ENCODE measurements around the gene CFAP20DC.
A peak's percentile ranks its signal among the peaks of the same experiment; 100 is the strongest.
"Not testable (repeated sequence)": the region's sequence is repeated elsewhere in the genome, so short reads cannot be mapped to it uniquely, and the experiment has no call there.

The CFAP20DC gene

GRCh38 chr3:58698246-58698645 is 351.6 kb downstream of the CFAP20DC start:
- Histone ChIP-seq H3K4me1 (ENCODE audit: control insufficient read depth in 2 of 2, insufficient read depth in 2 of 2, low read length in 2 of 2) (peaks cover 27 to 44% of the 10 kb centered on the region in 2 donors), H3K36me3 (ENCODE audit: control insufficient read depth in 2 of 2, insufficient read depth in 2 of 2, low read length in 2 of 2) (no peaks in the 10 kb centered on the region), H3K27ac (ENCODE audit: low read depth in 2 of 2, low read length in 2 of 2) (peak overlapping the region in 1 of 2 donors; percentile 90), H3K27me3 (ENCODE audit: control insufficient read depth in 2 of 2, insufficient read depth in 2 of 2, low read length in 2 of 2) (no peaks in the 10 kb centered on the region), H3K9ac (ENCODE audit: low read depth in 1 of 2, low read length in 2 of 2) (no peak overlapping the region), H3K4me3 (ENCODE audit: low read length in 2 of 2) (no peak overlapping the region), H3K9me3 (ENCODE audit: control insufficient read depth in 2 of 2, low read length in 2 of 2) (no peaks in the 10 kb centered on the region)

DNA sequence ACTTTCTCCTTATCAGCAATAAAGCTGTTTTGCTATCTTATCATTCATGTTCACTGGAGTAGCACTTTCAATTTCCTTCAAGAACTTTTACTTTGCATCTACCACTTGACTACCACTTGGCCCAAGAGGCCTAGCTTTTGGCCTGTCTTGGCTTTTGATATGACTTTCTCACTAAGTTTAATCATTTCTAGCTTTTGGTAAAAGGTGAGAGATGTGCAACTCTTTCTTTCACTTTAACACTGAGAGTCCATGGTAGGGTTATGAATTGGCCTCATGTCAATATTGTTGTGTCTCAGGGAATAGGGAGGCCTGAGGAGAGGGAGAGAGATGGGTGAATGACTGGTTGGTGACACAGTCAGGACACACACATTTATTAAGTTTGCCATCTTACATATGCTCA is 352.3 kb downstream of the CFAP20DC start:
- peaks cover 27 to 44% of the 10 kb centered on the region in 2 donors for H3K4me1 ChIP-seq (ENCODE audit: control insufficient read depth in 2 of 2, insufficient read depth in 2 of 2, low read length in 2 of 2)
- no peak overlapping the region for H3K9ac ChIP-seq (ENCODE audit: low read depth in 1 of 2, low read length in 2 of 2)
- H3K27ac ChIP-seq (ENCODE audit: low read depth in 2 of 2, low read length in 2 of 2) = peak overlapping the region; percentile 82 to 90
- no peaks in the 10 kb centered on the region for H3K27me3 ChIP-seq (ENCODE audit: control insufficient read depth in 2 of 2, insufficient read depth in 2 of 2, low read length in 2 of 2)
- H3K4me3 ChIP-seq (ENCODE audit: low read length in 2 of 2) = no peak overlapping the region
- H3K36me3 ChIP-seq (ENCODE audit: control insufficient read depth in 2 of 2, insufficient read depth in 2 of 2, low read length in 2 of 2) = no peaks in the 10 kb centered on the region
- no peaks in the 10 kb centered on the region for H3K9me3 ChIP-seq (ENCODE audit: control insufficient read depth in 2 of 2, low read length in 2 of 2)

GRCh38 chr3:58696813-58697212 is 353.0 kb downstream of the CFAP20DC start:
- not testable (repeated sequence) for H3K27me3 ChIP-seq (ENCODE audit: control insufficient read depth in 2 of 2, insufficient read depth in 2 of 2, low read length in 2 of 2); H3K9me3 ChIP-seq (ENCODE audit: control insufficient read depth in 2 of 2, low read length in 2 of 2); H3K36me3 ChIP-seq (ENCODE audit: control insufficient read depth in 2 of 2, insufficient read depth in 2 of 2, low read length in 2 of 2)
- H3K9ac ChIP-seq (ENCODE audit: low read depth in 1 of 2, low read length in 2 of 2) = peak overlapping the region; percentile 17 to 22
- H3K4me1 ChIP-seq (ENCODE audit: control insufficient read depth in 2 of 2, insufficient read depth in 2 of 2, low read length in 2 of 2) = peaks cover 27 to 44% of the 10 kb centered on the region in 2 donors
- H3K27ac ChIP-seq (ENCODE audit: low read depth in 2 of 2, low read length in 2 of 2) = peak overlapping the region; percentile 82 to 90
- peak overlapping the region in 1 of 2 donors; percentile 31 for H3K4me3 ChIP-seq (ENCODE audit: low read length in 2 of 2)

DNA sequence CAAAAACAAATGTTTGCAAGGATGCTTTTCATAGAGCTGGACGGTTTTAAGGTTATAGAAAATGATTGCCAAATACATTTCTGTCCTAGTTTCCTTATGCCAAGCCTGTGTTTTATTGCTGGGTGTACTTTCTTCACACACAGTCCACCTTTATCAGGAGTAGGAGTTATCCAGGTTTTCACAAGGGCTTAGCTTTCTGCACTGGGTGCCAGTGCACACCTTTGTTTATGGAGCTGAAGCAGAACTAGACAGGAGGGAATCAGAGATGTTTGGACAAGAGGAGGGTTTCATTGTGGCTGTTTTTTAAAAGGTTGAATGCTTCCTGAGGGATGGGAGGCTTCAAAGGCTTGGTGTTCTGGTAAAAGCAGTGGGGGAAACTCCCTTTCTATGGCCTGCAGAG is 353.7 kb downstream of the CFAP20DC start:
- peak overlapping the region; percentile 82 to 90 for H3K27ac ChIP-seq (ENCODE audit: low read depth in 2 of 2, low read length in 2 of 2)

GRCh38 chr3:58695284-58695683 is 354.5 kb downstream of the CFAP20DC start:
- not testable (repeated sequence) for H3K36me3 ChIP-seq (ENCODE audit: control insufficient read depth in 2 of 2, insufficient read depth in 2 of 2, low read length in 2 of 2); H3K4me3 ChIP-seq (ENCODE audit: low read length in 2 of 2); H3K9me3 ChIP-seq (ENCODE audit: control insufficient read depth in 2 of 2, low read length in 2 of 2); H3K27me3 ChIP-seq (ENCODE audit: control insufficient read depth in 2 of 2, insufficient read depth in 2 of 2, low read length in 2 of 2)
- H3K9ac ChIP-seq (ENCODE audit: low read depth in 1 of 2, low read length in 2 of 2) = peak overlapping the region in 1 of 2 donors; percentile 28
- H3K4me1 ChIP-seq (ENCODE audit: control insufficient read depth in 2 of 2, insufficient read depth in 2 of 2, low read length in 2 of 2) = peaks cover 27 to 45% of the 10 kb centered on the region in 2 donors
- peak overlapping the region; percentile 82 to 90 for H3K27ac ChIP-seq (ENCODE audit: low read depth in 2 of 2, low read length in 2 of 2)

More for the DNA sequence above, 353.7 kb downstream of the CFAP20DC start:
- Histone ChIP-seq H3K27me3 (ENCODE audit: control insufficient read depth in 2 of 2, insufficient read depth in 2 of 2, low read length in 2 of 2) (no peaks in the 10 kb centered on the region), H3K9ac (ENCODE audit: low read depth in 1 of 2, low read length in 2 of 2) (peak overlapping the region in 1 of 2 donors; percentile 22), H3K4me1 (ENCODE audit: control insufficient read depth in 2 of 2, insufficient read depth in 2 of 2, low read length in 2 of 2) (peaks cover 27 to 44% of the 10 kb centered on the region in 2 donors), H3K4me3 (ENCODE audit: low read length in 2 of 2) (peak overlapping the region in 1 of 2 donors; percentile 31), H3K9me3 (ENCODE audit: control insufficient read depth in 2 of 2, low read length in 2 of 2) (peaks cover 6% of the 10 kb centered on the region in 2 donors), H3K36me3 (ENCODE audit: control insufficient read depth in 2 of 2, insufficient read depth in 2 of 2, low read length in 2 of 2) (no peaks in the 10 kb centered on the region)

DNA sequence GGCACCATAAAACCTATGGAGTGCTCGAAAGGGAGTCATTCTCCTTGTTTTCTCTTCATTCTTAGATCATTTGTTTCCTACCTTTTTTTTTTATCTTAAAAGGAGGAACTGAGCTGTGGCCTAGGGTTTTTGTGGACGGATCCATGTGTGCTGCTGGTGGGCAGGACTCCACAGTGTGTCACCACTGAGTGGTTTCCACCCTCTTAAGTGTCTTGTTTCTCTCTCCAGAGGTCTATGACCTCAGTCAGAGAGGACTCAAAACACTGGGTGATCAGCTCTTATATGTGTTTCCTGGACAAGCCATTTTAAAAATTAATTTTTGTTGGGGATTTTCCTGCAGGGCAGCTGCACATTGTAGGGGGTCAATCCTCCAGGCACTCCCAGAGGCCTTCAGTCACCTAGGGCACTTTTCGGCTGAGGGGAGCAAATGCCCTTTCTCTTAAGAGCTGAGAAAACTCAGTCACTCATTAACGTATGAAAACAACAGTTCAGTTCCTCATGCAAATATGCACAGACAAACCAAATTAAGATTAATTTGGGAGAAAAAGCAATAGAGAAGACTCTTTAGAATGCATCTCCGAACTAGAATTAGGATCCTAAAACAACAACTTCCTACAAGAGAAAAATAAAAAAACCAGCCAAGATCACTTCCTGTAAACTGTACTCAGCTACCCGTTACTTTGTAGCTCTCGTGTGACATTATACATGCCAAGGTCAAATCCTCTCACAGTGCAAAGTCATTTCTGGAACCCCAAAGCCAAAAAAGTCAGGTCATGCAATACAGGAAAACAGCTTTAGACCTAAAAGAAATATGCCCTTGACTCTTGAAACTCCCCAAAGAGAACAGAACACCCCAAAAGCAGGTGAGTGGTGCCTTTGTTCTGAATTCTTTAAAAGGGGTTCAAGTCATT is 355.6 kb downstream of the CFAP20DC start:
- Histone ChIP-seq H3K36me3 (ENCODE audit: control insufficient read depth in 2 of 2, insufficient read depth in 2 of 2, low read length in 2 of 2) (no peaks in the 10 kb centered on the region), H3K27ac (ENCODE audit: low read depth in 2 of 2, low read length in 2 of 2) (peak overlapping the region; percentile 82 to 90), H3K4me3 (ENCODE audit: low read length in 2 of 2) (no peak overlapping the region), H3K4me1 (ENCODE audit: control insufficient read depth in 2 of 2, insufficient read depth in 2 of 2, low read length in 2 of 2) (peaks cover 30 to 56% of the 10 kb centered on the region in 2 donors), H3K9ac (ENCODE audit: low read depth in 1 of 2, low read length in 2 of 2) (peak overlapping the region in 1 of 2 donors; percentile 19), H3K9me3 (ENCODE audit: control insufficient read depth in 2 of 2, low read length in 2 of 2) (peaks cover 6 to 8% of the 10 kb centered on the region in 2 donors), H3K27me3 (ENCODE audit: control insufficient read depth in 2 of 2, insufficient read depth in 2 of 2, low read length in 2 of 2) (no peaks in the 10 kb centered on the region)

DNA sequence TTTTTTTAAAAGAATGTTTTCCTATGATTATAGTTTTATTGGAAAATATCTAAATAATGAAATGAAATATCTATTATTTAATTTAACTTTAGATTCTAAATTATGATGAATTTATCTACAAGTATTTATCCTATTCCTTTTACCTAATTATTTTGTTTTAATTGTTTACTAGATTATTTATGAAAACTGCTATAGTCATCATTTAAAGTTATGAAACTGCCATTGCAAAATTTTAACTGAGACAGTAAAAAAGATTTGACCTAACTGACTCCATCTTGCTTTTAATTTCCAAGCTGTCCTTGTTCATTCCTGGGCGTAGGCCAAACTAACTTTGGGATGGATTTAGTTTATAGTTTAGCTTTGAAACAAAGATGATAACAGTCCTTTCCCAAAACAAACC is 357.3 kb downstream of the CFAP20DC start:
- Histone ChIP-seq H3K27ac (ENCODE audit: low read depth in 2 of 2, low read length in 2 of 2) (no peak overlapping the region), H3K9me3 (ENCODE audit: control insufficient read depth in 2 of 2, low read length in 2 of 2) (peaks cover 6 to 8% of the 10 kb centered on the region in 2 donors), H3K4me3 (ENCODE audit: low read length in 2 of 2) (no peak overlapping the region), H3K27me3 (ENCODE audit: control insufficient read depth in 2 of 2, insufficient read depth in 2 of 2, low read length in 2 of 2) (no peaks in the 10 kb centered on the region), H3K9ac (ENCODE audit: low read depth in 1 of 2, low read length in 2 of 2) (no peak overlapping the region), H3K36me3 (ENCODE audit: control insufficient read depth in 2 of 2, insufficient read depth in 2 of 2, low read length in 2 of 2) (no peaks in the 10 kb centered on the region), H3K4me1 (ENCODE audit: control insufficient read depth in 2 of 2, insufficient read depth in 2 of 2, low read length in 2 of 2) (peaks cover 36 to 60% of the 10 kb centered on the region in 2 donors)
